ENCODE data around the gene STX8.

STX8 gene

GRCh38 chr17:9554715-9555114 lies 20.9 kb downstream of the STX8 start:
- peak; percentile 35 for DNase-seq

DNA sequence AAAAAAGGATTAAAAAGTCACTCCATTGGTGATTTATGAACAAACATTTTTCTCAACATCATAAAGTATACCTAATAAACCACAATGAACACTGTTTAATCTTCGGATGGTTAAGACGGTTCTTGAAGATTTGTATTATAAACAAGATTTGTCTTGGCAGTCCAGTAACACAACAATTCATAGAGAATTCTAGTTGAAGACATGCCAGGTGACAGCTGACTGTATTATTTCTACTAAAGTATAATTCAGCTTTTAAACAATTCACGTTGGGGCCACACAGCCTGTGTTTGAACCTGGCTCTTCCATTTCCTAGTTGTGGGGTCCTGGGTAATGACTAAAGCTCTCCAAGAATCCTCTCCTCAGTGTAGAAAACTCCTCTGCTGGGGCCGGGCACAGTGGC lies 22.0 kb downstream of the STX8 start:
- DNase-seq, result no peak

DNA sequence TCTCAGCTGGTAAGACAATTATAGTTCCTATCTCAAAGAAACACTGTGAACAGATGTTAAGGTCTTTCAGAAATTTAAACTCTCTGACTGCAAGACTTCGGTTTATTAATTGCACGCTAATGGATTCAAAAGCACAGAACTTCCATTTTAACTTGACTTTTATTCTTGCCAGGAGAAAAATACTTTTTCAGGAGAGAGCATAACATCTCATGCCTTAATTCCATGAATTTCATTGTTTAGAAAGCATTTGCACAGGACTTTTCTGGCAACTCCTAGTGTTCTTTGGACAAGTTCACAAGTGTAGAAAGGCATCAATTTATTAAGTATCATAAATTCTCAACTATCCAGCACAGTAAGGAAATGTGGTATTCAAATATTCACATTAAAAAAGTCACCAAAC lies 22.4 kb downstream of the STX8 start:
- DNase-seq, result no peak

GRCh38 chr17:9549215-9549614 lies 26.4 kb downstream of the STX8 start:
- no peak for DNase-seq

GRCh38 chr17:9544221-9544620 lies 31.4 kb downstream of the STX8 start:
- no peak for DNase-seq

GRCh38 chr17:9541718-9542117 lies 33.9 kb downstream of the STX8 start:
- DNase-seq, result no peak

- no peak for DNase-seq
Observed at GRCh38 chr17:9538626-9539025, 37.0 kb downstream of the STX8 start.

DNA sequence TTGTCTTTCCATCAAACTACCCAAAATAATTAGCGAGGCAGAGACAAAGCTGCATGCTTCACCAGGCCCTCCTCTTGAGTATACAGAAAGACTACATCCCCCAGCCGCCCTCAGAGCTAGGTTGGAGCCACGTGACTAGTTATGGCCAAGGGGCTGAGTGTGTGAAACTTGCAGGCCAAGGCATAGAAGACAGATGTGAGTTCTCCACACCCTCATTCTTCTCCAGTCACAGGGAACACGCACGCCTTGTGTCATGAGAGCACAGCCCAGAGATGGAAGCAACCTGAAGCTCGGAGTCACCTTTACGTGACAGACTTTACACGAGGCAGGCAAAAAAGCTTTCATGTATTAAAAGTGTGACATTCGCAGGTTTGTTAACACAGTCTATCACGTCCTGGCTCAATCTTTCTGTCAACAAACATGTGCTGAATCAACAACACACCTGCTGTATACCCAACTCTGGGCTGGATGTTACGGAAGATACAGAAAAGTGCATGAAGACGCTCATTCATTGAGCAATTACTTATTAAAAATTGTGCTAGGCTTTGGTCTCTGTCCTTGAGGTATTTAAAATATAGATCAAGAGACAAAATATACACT lies 38.3 kb downstream of the STX8 start:
- DNase-seq, result no peak

DNA sequence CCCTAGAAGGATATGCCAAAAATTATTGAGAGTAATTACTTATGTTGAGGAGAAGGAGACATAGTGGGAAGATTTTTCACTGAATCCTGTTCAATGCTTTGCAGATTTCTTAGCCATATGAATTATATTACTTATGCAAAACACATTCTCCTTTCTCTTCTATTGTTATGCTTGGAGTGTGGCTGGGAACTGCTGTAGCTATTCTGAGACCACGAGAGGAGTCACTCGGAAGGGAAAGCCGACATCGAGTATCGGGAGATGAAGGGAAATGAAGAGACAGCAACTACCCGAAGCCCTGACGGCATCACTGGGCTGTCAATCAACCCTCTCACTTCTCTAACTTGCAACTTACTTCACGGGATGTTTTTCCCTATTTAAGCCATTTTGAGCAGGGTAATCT lies 39.6 kb downstream of the STX8 start:
- DNase-seq, result no peak

DNA sequence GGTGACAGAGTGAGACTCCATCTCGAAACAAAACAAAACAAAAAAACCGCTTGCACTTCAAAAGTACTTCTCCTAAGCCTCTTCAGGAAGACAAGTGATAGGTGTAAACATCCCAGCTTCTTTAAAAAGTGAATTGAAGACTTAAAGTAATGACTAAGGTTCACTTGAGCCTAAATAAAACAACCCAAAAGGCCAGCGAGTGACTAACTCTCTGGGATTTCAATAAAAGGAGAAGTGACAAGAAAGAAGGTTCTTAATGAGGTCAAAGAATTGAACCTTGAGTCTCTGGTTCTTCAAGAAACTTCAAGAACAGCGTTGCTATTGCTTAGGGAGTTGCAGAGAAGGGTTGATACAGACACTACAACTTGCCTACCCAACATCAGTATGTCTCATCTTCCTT lies 42.2 kb downstream of the STX8 start:
- no peak for DNase-seq

- DNase-seq, result no peak
Observed at GRCh38 chr17:9532715-9533114, 42.9 kb downstream of the STX8 start.

- DNase-seq, result no peak
Observed at GRCh38 chr17:9531034-9531433, 44.6 kb downstream of the STX8 start.

GRCh38 chr17:9529033-9529700 lies 46.5 kb downstream of the STX8 start:
- DNase-seq, result peak; percentile 3

DNA sequence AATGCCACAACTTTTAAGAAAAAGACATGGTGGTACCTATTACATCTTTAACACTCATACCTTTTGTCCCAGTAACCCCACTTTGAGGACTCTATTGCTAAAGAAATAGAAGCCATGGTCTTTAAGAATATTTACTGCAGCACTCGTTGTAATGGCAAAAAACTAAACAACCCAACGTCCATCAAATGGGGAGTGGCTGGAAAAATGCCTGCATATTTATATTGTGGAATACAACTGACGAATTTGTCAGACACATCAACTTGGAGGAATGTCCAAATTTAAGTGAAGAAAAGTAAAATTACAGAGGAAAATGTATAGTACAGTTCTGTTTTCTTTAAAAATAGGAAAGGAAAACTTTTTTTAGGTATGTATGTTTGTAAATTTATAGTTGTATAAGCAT lies 47.8 kb downstream of the STX8 start:
- no peak for DNase-seq

- DNase-seq, result peak; percentile 5
Observed at GRCh38 chr17:9522074-9522473, 53.5 kb downstream of the STX8 start.

DNA sequence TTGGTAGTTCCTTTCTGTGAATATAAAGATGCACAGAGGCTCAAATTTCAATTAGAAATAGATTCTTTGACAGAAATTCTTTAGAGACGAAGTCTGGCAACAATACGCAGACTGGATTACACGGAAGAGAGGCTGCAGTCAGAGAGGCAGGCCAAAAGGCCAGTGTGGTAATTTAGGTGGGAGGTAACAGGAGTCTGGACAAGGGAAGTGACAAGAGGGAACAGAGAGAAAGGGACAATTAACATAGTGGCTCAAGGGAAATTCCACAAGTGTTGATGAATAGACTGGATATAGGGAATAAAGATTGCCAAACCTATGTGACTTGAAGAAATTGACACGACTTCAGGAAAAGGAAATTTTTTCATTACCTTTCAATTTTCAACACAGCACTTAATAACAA lies 54.6 kb downstream of the STX8 start:
- no peak for DNase-seq

DNA sequence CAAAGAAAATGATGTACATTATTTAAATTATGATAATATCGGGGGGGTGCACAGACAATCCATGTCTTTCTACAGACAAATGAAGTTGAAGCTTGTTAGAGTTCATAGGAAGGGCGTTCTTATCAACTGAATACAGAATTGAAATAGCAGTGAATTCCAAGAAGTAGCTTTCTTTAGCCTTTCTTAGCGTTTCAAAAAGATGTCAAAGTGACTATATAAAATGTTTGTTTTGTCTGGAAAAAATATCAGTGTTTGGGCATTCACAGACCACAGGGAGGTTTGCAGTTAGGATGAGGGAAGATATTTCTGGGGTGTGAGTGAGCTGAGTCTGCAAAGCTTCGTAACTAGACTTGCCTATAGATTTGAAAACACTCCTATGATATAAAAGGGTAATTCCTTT lies 55.0 kb downstream of the STX8 start:
- DNase-seq, result no peak

DNA sequence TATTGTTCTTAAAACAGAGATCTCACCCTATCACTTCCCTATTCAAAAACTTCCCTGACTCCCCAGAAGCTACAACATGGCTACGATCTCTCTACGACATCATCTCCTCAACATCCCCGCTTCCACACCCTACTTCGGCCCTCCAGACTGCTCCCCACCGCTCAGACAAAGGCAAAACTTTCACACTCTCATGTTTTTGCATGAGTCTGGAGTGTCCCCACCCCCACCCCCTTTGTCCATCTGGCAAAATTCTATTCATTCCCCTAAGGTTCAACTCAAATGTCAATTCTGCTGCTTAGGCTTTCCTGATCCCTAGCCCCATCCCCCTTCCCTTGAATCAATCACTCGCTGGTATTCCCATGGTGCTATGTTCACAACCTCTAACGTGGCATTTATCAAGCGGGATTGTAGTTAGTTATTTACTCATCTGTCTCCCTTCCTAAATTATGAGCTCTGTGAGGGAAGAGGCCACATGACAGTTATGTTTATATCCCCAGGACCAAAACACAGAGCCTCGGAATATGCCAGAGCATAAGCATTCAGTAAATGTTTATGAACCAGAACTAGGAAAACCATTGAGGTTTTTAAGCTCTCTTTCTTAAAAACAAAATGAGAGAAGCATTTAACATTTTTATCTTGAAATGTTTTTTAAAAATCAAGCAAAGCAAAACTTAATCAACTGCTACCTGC lies 55.9 kb downstream of the STX8 start:
- no peak for DNase-seq

GRCh38 chr17:9517396-9517795 lies 58.2 kb downstream of the STX8 start:
- DNase-seq, result no peak

DNA sequence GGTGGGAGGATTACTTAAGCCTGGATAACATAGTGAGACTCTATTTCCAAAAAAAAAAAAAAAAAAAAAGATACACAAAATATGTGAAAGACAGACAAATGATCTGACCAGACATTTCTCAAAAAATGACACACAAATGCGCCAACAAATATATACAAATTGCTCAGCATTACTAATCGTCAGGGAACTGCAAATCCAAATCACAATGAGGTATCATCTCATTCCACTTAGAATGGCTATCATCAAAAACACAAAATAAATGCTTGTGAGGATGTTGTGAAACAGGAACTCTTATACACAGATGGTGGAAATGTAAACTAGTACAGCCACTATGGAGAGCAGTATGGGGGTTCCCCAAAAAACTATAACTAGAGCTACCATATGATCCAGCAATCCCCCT lies 62.4 kb downstream of the STX8 start:
- DNase-seq, result no peak

DNA sequence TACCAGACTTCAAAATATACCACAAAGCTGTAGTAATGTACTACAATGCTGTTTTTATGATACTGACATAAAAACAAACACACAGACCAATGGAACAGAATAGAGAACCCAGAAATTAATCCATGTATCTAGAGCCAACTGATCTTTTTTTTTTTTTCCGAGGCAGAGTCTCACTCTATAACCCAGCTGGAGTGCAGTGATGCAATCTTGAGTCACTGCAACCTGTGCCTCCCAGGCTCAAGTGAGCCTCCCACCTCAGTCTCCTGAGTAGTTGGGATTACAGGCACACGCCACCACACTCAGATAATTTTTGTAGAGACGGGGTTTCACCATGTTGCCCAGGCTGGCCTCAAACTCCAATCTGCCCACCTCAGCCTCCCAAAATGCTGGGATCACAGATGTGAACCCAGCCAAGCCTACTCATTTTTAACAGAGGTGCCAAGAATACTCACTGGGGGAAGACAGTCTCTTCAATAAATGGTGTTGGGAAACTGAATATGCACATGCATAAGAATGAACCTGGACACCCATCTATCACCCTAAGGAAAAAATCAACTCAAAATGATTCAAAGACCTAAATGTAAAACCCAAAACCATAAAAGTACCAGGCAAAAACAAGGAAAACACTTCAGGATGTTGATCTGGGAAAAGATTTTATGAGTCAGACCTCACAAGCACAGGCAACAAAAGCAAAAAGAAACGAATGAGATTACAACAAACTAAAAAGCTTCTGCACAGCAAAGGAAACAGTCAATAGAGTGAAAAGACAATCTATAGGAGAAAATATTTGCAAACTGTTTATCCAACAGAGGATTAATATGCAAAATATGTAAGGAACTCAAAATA lies 63.1 kb downstream of the STX8 start:
- no peak for DNase-seq

DNA sequence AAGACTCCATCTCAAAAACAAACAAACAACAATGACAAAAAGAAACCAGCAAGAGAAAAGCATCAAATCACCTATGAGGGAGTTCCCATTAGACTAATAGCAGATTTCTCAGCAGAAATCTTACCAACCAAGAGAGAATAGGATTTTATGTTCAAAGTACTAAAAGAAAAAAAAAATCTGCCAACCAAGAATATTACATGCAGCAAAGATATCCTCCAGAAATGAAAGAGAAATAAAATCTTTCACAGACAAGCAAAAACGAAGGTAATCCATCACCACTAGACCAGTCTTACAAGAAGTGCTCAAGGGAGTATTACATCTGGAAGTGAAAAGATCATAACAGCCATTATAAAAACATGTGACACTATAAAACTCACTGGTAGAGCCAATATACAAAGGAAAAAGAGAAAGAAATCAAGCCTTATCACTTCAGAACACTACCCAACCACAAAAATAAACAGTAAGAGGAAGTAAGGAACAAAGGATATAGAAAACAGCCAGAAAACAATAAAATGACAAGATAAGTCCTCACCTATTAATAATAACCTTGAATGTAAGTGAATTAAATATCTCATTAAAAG lies 66.3 kb downstream of the STX8 start:
- no peak for DNase-seq

DNA sequence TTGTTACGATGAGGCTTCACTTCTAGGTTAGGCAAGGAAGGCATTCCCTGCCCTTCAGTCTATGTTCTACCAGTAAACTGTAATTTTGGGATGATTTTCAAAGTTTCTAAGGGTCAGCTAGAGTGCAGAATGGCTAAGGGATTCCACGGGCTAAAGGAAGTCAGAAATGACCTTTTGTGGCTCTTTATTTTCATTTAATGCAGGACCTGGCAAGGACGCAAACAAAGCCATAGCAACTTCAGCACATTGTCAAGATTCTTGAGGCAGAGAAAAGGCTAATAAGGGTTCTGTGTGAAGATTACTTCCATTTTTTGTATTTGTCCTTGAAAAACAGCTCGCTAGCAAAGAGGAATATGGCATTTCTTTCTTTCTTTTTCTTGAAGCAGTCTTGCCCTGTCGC lies 76.6 kb downstream of the STX8 start:
- no peak for DNase-seq

Measured in NCI-H2171 treated with DMSO at 0.1 percent for 48 hours (cell line).